NCI-H128 (cell line): ENCODE results near the gene FLYWCH2.
A peak's percentile ranks its signal among the peaks of the same experiment; 100 is the strongest.
"Not testable (repeated sequence)": the region's sequence is repeated elsewhere in the genome, so short reads cannot be mapped to it uniquely, and the experiment has no call there.

ENCODE experiments used
- DNase-seq: peaks from one replicate; lab custom pipeline; 2025; ENCODE audit not compliant: unreplicated experiment; lab: John Stamatoyannopoulos, UW

FLYWCH2 gene

GRCh38 chr16:2881783-2882649, 999 bp upstream of the FLYWCH2 start:
- no peak for DNase-seq

GRCh38 chr16:2883458-2883908, 468 bp downstream of the FLYWCH2 start:
- no peak for DNase-seq

- DNase-seq: no peak
Measured at GRCh38 chr16:2884041-2884451, 1.0 kb downstream of the FLYWCH2 start.

GRCh38 chr16:2894231-2894630, 11.2 kb downstream of the FLYWCH2 start:
- no peak for DNase-seq

GRCh38 chr16:2895813-2896212, 12.8 kb downstream of the FLYWCH2 start:
- no peak for DNase-seq

GRCh38 chr16:2896480-2897010, 13.5 kb downstream of the FLYWCH2 start:
- no peak for DNase-seq

- no peak for DNase-seq
Measured at GRCh38 chr16:2897110-2897509, 14.1 kb downstream of the FLYWCH2 start.

GRCh38 chr16:2898831-2899563, 16.0 kb downstream of the FLYWCH2 start:
- DNase-seq: no peak

GRCh38 chr16:2899564-2900072, 16.6 kb downstream of the FLYWCH2 start:
- no peak for DNase-seq

- no peak for DNase-seq
Measured at GRCh38 chr16:2900526-2901075, 17.6 kb downstream of the FLYWCH2 start.

GRCh38 chr16:2902337-2903130, 19.5 kb downstream of the FLYWCH2 start:
- no peak for DNase-seq

GRCh38 chr16:2904100-2904921, 21.3 kb downstream of the FLYWCH2 start:
- DNase-seq: no peak

- DNase-seq: no peak
Measured at GRCh38 chr16:2904922-2905240, 21.9 kb downstream of the FLYWCH2 start.

GRCh38 chr16:2905241-2905987, 22.4 kb downstream of the FLYWCH2 start:
- peak; percentile 86 for DNase-seq

- no peak for DNase-seq
Measured at GRCh38 chr16:2905988-2906387, 23.0 kb downstream of the FLYWCH2 start.

GRCh38 chr16:2907084-2907753, 24.2 kb downstream of the FLYWCH2 start:
- not testable (repeated sequence) for DNase-seq

- no peak for DNase-seq
Measured at GRCh38 chr16:2910441-2910969, 27.5 kb downstream of the FLYWCH2 start.

GRCh38 chr16:2911638-2912329, 28.8 kb downstream of the FLYWCH2 start, which contains the start of gene FLYWCH1:
Gene FLYWCH1 (plus strand): TSS chr16:2911931. CDS start chr16:2929686, 17,755 bp downstream.
- DNase-seq: peak; percentile 80
